Effector memory CD4-positive, alpha-beta T cell (primary cell): ENCODE data around the gene MYO1F.

Source experiments
- DNase-seq, 3 donors: peaks; one replicate each; pipeline ENCODE4 v3.0.0-alpha.2; 2020
- H3K27ac ChIP-seq: 2 replicates; pipeline ENCODE4 v1.7.0; 2013; ENCODE audit warnings: mild to moderate bottlenecking, low read length, moderate library complexity; ENCODE audit not compliant: insufficient read depth, poor library complexity, severe bottlenecking
- H3K27me3 ChIP-seq: replicated peaks from 2 replicates; pipeline ENCODE4 v1.7.0; 2013; ENCODE audit warnings: mild to moderate bottlenecking, low read length; ENCODE audit not compliant: insufficient read depth, control insufficient read depth, poor library complexity, severe bottlenecking
- H3K36me3 ChIP-seq: 2 replicates; pipeline ENCODE4 v1.7.0; 2013; ENCODE audit warnings: mild to moderate bottlenecking, low read length, moderate library complexity; ENCODE audit not compliant: control insufficient read depth, insufficient read depth
- H3K4me1 ChIP-seq: 2 replicates; pipeline ENCODE4 v1.7.0; 2013; ENCODE audit warnings: low read length, mild to moderate bottlenecking; ENCODE audit not compliant: control insufficient read depth, insufficient read depth, poor library complexity, severe bottlenecking
- H3K4me3 ChIP-seq: 2 replicates; pipeline ENCODE4 v1.7.0; 2013; ENCODE audit warnings: low read length, low read depth, mild to moderate bottlenecking; ENCODE audit not compliant: insufficient read depth, poor library complexity, severe bottlenecking
- H3K9me3 ChIP-seq: 2 replicates; pipeline ENCODE4 v1.7.0; 2013; ENCODE audit warnings: mild to moderate bottlenecking, low read length, moderate library complexity; ENCODE audit not compliant: control insufficient read depth

MYO1F gene

DNA sequence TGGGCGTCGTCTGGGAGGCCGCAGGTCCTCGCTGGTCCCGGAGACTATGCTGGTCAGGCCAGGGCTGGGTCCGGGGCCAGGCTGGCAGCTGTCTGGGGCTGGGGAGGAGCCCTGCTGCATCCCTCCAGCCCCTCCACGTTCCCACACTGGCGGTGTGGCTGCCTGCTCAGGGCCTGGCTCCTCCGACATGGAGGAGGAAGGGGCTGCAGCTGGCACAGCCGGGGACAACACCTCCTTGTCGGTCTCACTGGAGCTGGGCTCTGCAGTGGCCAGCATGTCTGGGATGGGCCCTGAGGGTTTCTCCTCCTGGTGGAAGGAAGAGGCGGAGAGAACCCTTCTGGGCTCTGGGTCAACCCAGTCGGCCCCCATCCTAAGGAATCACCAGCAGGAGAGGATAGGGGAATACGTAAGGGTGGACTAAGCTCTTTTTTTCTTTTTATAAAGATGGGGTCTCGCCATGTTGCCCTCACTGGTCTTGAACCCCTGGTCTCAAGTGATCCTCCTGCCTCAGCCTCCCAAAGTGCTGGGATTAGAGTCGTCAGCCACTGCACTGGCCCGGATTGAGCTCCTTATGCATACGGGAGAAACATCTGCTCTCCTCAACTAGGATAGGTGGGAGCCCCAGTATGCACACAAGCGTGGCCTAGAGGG, 64.1 kb downstream of the MYO1F start:
- H3K27ac ChIP-seq, result peak overlapping the region; percentile 99
- no peaks in the 10 kb centered on the region for H3K27me3 ChIP-seq
- peaks cover 54% of the 10 kb centered on the region for H3K4me1 ChIP-seq
- peak overlapping the region; percentile 96 for H3K4me3 ChIP-seq
- peaks cover 10% of the 10 kb centered on the region for H3K36me3 ChIP-seq
- H3K9me3 ChIP-seq, result no peaks in the 10 kb centered on the region
- no peak for DNase-seq

GRCh38 chr19:8512115-8512967, 64.9 kb downstream of the MYO1F start:
- Histone ChIP-seq H3K4me1 (peaks cover 46% of the 10 kb centered on the region), H3K36me3 (peaks cover 10% of the 10 kb centered on the region), H3K27ac (peak overlapping the region; percentile 99), H3K27me3 (no peaks in the 10 kb centered on the region), H3K4me3 (no peak overlapping the region), H3K9me3 (no peaks in the 10 kb centered on the region)
- no peak for DNase-seq

GRCh38 chr19:8511573-8512101, 65.6 kb downstream of the MYO1F start:
- peaks cover 41% of the 10 kb centered on the region for H3K4me1 ChIP-seq
- H3K36me3 ChIP-seq, result peaks cover 10% of the 10 kb centered on the region
- no peak overlapping the region for H3K27ac ChIP-seq
- DNase-seq, result no peak
- no peak overlapping the region for H3K4me3 ChIP-seq
- no peaks in the 10 kb centered on the region for H3K9me3 ChIP-seq
- H3K27me3 ChIP-seq, result no peaks in the 10 kb centered on the region

GRCh38 chr19:8510589-8511115, 66.6 kb downstream of the MYO1F start:
- no peak overlapping the region for H3K27ac ChIP-seq
- no peak overlapping the region for H3K4me3 ChIP-seq
- no peaks in the 10 kb centered on the region for H3K9me3 ChIP-seq
- H3K27me3 ChIP-seq, result no peaks in the 10 kb centered on the region
- no peak for DNase-seq
- H3K36me3 ChIP-seq, result peaks cover 10% of the 10 kb centered on the region
- peaks cover 33% of the 10 kb centered on the region for H3K4me1 ChIP-seq

GRCh38 chr19:8506402-8506957, 70.8 kb downstream of the MYO1F start:
- DNase-seq, result no peak
- Histone ChIP-seq H3K4me1 (peaks cover 6% of the 10 kb centered on the region), H3K36me3 (peaks cover 5% of the 10 kb centered on the region), H3K9me3 (no peaks in the 10 kb centered on the region), H3K4me3 (peak overlapping the region; percentile 83), H3K27ac (peak overlapping the region; percentile 52), H3K27me3 (no peaks in the 10 kb centered on the region)

GRCh38 chr19:8505680-8506401, 71.4 kb downstream of the MYO1F start:
- Histone ChIP-seq H3K27ac (peak overlapping the region; percentile 52), H3K4me3 (peak overlapping the region; percentile 83), H3K4me1 (peaks cover 3% of the 10 kb centered on the region)

GRCh38 chr19:8504919-8505318, 72.3 kb downstream of the MYO1F start:
- Histone ChIP-seq H3K9me3 (no peaks in the 10 kb centered on the region), H3K4me1 (peaks cover 3% of the 10 kb centered on the region), H3K36me3 (no peaks in the 10 kb centered on the region), H3K4me3 (no peak overlapping the region), H3K27ac (no peak overlapping the region), H3K27me3 (no peaks in the 10 kb centered on the region)
- no peak for DNase-seq

More at GRCh38 chr19:8505680-8506401, 71.4 kb downstream of the MYO1F start:
- peak in 2 of 3 donors; percentile 36 to 48 for DNase-seq
- Histone ChIP-seq H3K27me3 (no peaks in the 10 kb centered on the region), H3K9me3 (no peaks in the 10 kb centered on the region), H3K36me3 (no peaks in the 10 kb centered on the region)

DNA sequence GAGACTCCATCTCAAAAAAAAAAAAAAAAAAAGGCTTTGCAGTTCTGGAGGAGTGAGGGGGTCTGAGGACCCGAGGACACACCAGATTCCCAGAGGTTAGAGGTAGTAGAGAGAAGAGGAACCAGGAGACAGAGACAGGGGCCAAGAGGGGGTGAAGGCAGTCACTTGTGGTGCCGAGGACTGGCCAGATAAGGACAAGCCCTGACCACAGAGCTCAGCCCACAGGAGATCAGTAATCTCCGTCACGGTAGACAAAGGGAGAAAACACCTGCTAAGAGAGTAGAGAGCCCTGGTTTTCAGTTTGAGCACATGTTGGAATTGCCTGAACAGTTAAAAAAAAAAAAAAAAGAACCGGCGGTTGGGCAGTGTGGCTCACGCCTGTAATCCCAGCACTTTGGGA, 73.1 kb downstream of the MYO1F start:
- peaks cover 3% of the 10 kb centered on the region for H3K4me1 ChIP-seq
- H3K27me3 ChIP-seq, result no peaks in the 10 kb centered on the region
- H3K36me3 ChIP-seq, result no peaks in the 10 kb centered on the region
- H3K27ac ChIP-seq, result no peak overlapping the region
- H3K4me3 ChIP-seq, result no peak overlapping the region
- DNase-seq, result no peak
- H3K9me3 ChIP-seq, result no peaks in the 10 kb centered on the region

DNA sequence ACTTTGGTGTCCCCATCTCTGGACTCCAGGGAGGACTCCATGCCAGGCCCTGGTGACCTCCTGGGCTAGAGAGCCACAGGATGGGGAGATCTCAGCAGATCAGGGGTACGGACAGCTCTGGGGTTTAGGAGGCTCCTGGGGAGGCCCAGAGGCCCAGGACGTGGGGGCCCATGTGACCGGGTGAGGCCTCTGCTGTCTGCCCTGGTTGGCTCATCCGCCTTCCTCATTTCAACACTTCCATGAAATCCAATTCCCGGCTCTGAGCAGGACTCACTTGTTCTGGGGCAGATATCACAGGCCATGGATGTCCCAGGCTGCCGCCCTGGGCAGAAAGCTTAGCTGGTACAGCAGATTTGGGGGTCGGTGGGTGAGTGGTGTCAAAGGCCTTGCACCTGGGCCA, 73.7 kb downstream of the MYO1F start:
- Histone ChIP-seq H3K27me3 (no peaks in the 10 kb centered on the region), H3K27ac (no peak overlapping the region), H3K4me3 (no peak overlapping the region), H3K9me3 (no peaks in the 10 kb centered on the region), H3K4me1 (peaks cover 3% of the 10 kb centered on the region), H3K36me3 (no peaks in the 10 kb centered on the region)
- DNase-seq, result no peak
